ENCODE data around the gene TAGAP. TPM values are rescaled to one million over a fixed set of nuclear protein-coding genes. Genes with fewer than 3 reads are reported as not detected.

Gene TAGAP
- total and polyA plus RNA-seq, 2 donors (not counting 1 experiment from before 2014, with no cell fraction given): 167 to 242 TPM

DNA sequence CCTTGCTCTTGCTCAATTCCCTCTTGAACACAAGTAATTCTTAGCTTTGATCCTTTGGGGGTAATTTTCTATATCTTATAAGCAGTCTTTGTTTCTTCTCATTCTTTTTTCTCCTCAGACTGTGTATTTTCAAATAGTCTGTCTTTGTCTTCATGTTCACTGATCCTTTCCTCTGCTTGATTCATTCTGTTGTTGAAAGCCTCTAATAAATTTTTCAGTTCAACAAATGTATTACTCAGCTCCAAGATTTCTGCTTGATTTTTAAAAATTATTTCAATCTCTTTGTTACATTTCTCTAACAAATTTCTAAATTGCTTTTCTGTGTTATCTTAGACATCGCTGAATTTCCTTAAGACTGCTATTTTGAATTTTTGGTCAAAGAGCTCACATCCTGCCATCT is 56.3 kb downstream of the TAGAP start:
- Mint-ChIP-seq H3K4me3 (no peak overlapping the region), H3K9me3 (ENCODE audit: insufficient read depth) (peaks cover 5% of the 10 kb centered on the region), H3K4me1 (no peaks in the 10 kb centered on the region), H3K27me3 (no peaks in the 10 kb centered on the region), H3K27ac (no peak overlapping the region)
- DNase-seq: no peak
- no peak for ATAC-seq (ENCODE audit: low read depth)
- ChIA-PET CTCF (interaction anchor here (1.0 to 1.2 kb wide), 3 partner anchors 15 to 773 kb away, joined by 3 read pairs; no protein-coding TSS in a partner anchor), POLR2A (no interaction called here)
- Histone ChIP-seq H3K4me2 (replicated peaks; ENCODE audit: low read depth, low read length, poor library complexity, severe bottlenecking) (no peak overlapping the region), H3K9me3 (ENCODE audit: control extremely low read depth in 1 of 3, control insufficient read depth in 2 of 3, insufficient read depth in 1 of 3, low read length in 2 of 3) (peaks cover 0 to 13% (median 8%) of the 10 kb centered on the region in 3 donors), H2AFZ (ENCODE audit: insufficient read depth, low read depth, low read length, poor library complexity, severe bottlenecking) (no peak overlapping the region), H3K27ac (ENCODE audit: low read length in 2 of 2) (no peak overlapping the region), H3K27me3 (replicated peaks in 1 of 4; ENCODE audit: control extremely low read depth in 1 of 4, control insufficient read depth in 3 of 4, insufficient read depth in 4 of 4, low read length in 3 of 4) (no peaks in the 10 kb centered on the region), H3K4me3 (ENCODE audit: control extremely low read depth in 1 of 5, extremely low read depth in 1 of 5, insufficient read depth in 1 of 5, low read depth in 2 of 5, low read length in 4 of 5) (no peak overlapping the region), H3K79me2 (ENCODE audit: control insufficient read depth, insufficient read depth, low read length) (no peaks in the 10 kb centered on the region), H3K4me1 (ENCODE audit: control insufficient read depth in 2 of 2, insufficient read depth in 2 of 2, low read length in 2 of 2) (no peaks in the 10 kb centered on the region), H3K9ac (ENCODE audit: low read length) (no peak overlapping the region), H3K36me3 (replicated peaks in 1 of 2; ENCODE audit: control extremely low read depth in 1 of 2, control insufficient read depth in 1 of 2, extremely low read depth in 1 of 2, insufficient read depth in 2 of 2, low read length in 1 of 2) (no peaks in the 10 kb centered on the region), H4K20me1 (ENCODE audit: control insufficient read depth, insufficient read depth, low read length, poor library complexity, severe bottlenecking) (no peaks in the 10 kb centered on the region)
- TF ChIP-seq, protein P1, sequence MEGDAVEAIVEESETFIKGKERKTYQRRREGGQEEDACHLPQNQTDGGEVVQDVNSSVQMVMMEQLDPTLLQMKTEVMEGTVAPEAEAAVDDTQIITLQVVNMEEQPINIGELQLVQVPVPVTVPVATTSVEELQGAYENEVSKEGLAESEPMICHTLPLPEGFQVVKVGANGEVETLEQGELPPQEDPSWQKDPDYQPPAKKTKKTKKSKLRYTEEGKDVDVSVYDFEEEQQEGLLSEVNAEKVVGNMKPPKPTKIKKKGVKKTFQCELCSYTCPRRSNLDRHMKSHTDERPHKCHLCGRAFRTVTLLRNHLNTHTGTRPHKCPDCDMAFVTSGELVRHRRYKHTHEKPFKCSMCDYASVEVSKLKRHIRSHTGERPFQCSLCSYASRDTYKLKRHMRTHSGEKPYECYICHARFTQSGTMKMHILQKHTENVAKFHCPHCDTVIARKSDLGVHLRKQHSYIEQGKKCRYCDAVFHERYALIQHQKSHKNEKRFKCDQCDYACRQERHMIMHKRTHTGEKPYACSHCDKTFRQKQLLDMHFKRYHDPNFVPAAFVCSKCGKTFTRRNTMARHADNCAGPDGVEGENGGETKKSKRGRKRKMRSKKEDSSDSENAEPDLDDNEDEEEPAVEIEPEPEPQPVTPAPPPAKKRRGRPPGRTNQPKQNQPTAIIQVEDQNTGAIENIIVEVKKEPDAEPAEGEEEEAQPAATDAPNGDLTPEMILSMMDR (IDR thresholded peaks at IDR 0.05): no peak
- no peak for TF ChIP-seq EZH2 (IDR thresholded peaks at IDR 0.05; ENCODE audit: borderline replicate concordance, insufficient read depth, low read depth, low read length, poor library complexity, severe bottlenecking)
- intact Hi-C loops (cut with micrococcal nuclease): no loop called here
- WGBS (ENCODE audit: insufficient coverage): no CpG with 5 or more reads among the region's 1 CpG

DNA sequence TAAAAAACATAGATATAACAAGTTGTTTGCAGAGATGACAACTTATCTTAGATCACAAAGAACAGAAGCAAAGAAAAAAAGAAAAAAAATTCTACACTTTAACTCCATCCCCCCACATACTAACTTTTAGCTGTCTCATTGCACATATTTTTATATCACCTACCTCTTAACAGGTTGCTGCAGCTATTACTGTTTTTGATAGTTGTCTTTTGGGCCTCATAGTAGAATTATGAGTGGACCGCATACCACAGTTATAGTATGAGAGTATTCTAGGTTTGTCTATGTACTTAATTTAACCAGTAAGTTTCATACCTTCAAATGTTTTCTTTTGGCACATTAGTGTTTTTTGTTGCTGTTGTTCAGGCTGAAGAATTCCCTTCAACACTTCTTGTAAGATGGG is 57.1 kb downstream of the TAGAP start:
- POLR2A ChIA-PET: no interaction called here
- H3K9ac ChIP-seq (ENCODE audit: low read length): no peak overlapping the region
- ATAC-seq (ENCODE audit: low read depth): no peak

More for the DNA sequence above, 57.1 kb downstream of the TAGAP start:
- CTCF ChIA-PET: interaction anchor here (1.1 to 1.3 kb wide), 3 partner anchors 15 to 297 kb away, joined by 3 to 7 read pairs (median 3); no protein-coding TSS in a partner anchor
- H2AFZ ChIP-seq (ENCODE audit: insufficient read depth, low read depth, low read length, poor library complexity, severe bottlenecking): no peak overlapping the region
- Mint-ChIP-seq H3K4me3 (no peak overlapping the region), H3K9me3 (ENCODE audit: insufficient read depth) (peaks cover 5% of the 10 kb centered on the region), H3K4me1 (no peaks in the 10 kb centered on the region), H3K27ac (no peak overlapping the region), H3K27me3 (no peaks in the 10 kb centered on the region)
- H3K9me3 ChIP-seq (ENCODE audit: control extremely low read depth in 1 of 3, control insufficient read depth in 2 of 3, insufficient read depth in 1 of 3, low read length in 2 of 3): peaks cover 0 to 13% (median 8%) of the 10 kb centered on the region in 3 donors
- no peaks in the 10 kb centered on the region for H3K79me2 ChIP-seq (ENCODE audit: control insufficient read depth, insufficient read depth, low read length)
- no peak for DNase-seq
- intact Hi-C loops (cut with micrococcal nuclease): no loop called here
- TF ChIP-seq, protein P1 (IDR thresholded peaks at IDR 0.05): no peak
- no peak for TF ChIP-seq EZH2 (IDR thresholded peaks at IDR 0.05; ENCODE audit: borderline replicate concordance, insufficient read depth, low read depth, low read length, poor library complexity, severe bottlenecking)
- no peaks in the 10 kb centered on the region for H3K36me3 ChIP-seq (replicated peaks in 1 of 2; ENCODE audit: control extremely low read depth in 1 of 2, control insufficient read depth in 1 of 2, extremely low read depth in 1 of 2, insufficient read depth in 2 of 2, low read length in 1 of 2)
- WGBS (ENCODE audit: insufficient coverage): no CpG with 5 or more reads among the region's 1 CpG
- H3K4me2 ChIP-seq (replicated peaks; ENCODE audit: low read depth, low read length, poor library complexity, severe bottlenecking): no peak overlapping the region
- H3K27ac ChIP-seq (ENCODE audit: low read length in 2 of 2): no peak overlapping the region
- no peaks in the 10 kb centered on the region for H3K27me3 ChIP-seq (replicated peaks in 1 of 4; ENCODE audit: control extremely low read depth in 1 of 4, control insufficient read depth in 3 of 4, insufficient read depth in 4 of 4, low read length in 3 of 4)
- no peaks in the 10 kb centered on the region for H3K4me1 ChIP-seq (ENCODE audit: control insufficient read depth in 2 of 2, insufficient read depth in 2 of 2, low read length in 2 of 2)
- no peaks in the 10 kb centered on the region for H4K20me1 ChIP-seq (ENCODE audit: control insufficient read depth, insufficient read depth, low read length, poor library complexity, severe bottlenecking)
- no peak overlapping the region for H3K4me3 ChIP-seq (ENCODE audit: control extremely low read depth in 1 of 5, extremely low read depth in 1 of 5, insufficient read depth in 1 of 5, low read depth in 2 of 5, low read length in 4 of 5)

Other genes starting within 250 kb of the TAGAP start
- 943 and 945 TPM in 2 replicates for gene EZR, start 225.6 kb downstream of the TAGAP start, total RNA-seq
- gene EZR, start 225.6 kb downstream of the TAGAP start, polyA plus RNA-seq: 227 and 591 TPM in 2 replicates
- gene RSPH3, start 44.8 kb downstream of the TAGAP start, total RNA-seq: 2.9 and 3.4 TPM in 2 replicates
- 0.72 and 0.82 TPM in 2 replicates for gene RSPH3, start 44.8 kb downstream of the TAGAP start, polyA plus RNA-seq
- gene FNDC1, start 124.4 kb upstream of the TAGAP start, total RNA-seq: not detected in 2 replicates
- not detected in 2 replicates for gene FNDC1, start 124.4 kb upstream of the TAGAP start, polyA plus RNA-seq